ENCODE measurements around the gene DENND4A. TPM values are rescaled to one million over a fixed set of nuclear protein-coding genes. Genes with fewer than 3 reads are reported as not detected.
A peak's percentile ranks its signal among the peaks of the same experiment; 100 is the strongest.

Gene DENND4A
- total RNA-seq, 1 donor from 2014 or later, result 13.9 TPM

DNA sequence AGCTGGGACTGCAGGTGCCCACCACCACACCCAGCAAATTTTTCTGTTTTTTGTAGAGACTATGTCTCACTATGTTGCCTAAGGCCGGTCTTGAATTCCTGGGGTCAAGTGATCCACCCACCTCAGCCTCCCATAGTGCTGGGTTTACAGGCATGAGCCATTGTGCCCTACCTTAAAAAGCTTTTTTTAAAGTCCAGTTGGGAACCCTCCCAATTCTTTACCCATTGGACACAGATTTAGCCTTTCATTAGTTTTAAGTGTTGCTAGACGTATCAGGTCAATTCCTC is 1.7 kb upstream of the DENND4A start:
- no peak overlapping the region for H2AFZ ChIP-seq (ENCODE audit: low read depth, low read length)
- TF ChIP-seq, protein P1, sequence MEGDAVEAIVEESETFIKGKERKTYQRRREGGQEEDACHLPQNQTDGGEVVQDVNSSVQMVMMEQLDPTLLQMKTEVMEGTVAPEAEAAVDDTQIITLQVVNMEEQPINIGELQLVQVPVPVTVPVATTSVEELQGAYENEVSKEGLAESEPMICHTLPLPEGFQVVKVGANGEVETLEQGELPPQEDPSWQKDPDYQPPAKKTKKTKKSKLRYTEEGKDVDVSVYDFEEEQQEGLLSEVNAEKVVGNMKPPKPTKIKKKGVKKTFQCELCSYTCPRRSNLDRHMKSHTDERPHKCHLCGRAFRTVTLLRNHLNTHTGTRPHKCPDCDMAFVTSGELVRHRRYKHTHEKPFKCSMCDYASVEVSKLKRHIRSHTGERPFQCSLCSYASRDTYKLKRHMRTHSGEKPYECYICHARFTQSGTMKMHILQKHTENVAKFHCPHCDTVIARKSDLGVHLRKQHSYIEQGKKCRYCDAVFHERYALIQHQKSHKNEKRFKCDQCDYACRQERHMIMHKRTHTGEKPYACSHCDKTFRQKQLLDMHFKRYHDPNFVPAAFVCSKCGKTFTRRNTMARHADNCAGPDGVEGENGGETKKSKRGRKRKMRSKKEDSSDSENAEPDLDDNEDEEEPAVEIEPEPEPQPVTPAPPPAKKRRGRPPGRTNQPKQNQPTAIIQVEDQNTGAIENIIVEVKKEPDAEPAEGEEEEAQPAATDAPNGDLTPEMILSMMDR (IDR thresholded peaks at IDR 0.05; ENCODE audit: insufficient read depth, low read depth, low read length), result no peak
- TF ChIP-seq EZH2 (IDR thresholded peaks at IDR 0.05; ENCODE audit: insufficient read depth, low read length), result no peak
- H3K4me1 Mint-ChIP-seq (ENCODE audit: low read depth, unreplicated experiment), result peaks cover 12% of the 10 kb centered on the region

DNA sequence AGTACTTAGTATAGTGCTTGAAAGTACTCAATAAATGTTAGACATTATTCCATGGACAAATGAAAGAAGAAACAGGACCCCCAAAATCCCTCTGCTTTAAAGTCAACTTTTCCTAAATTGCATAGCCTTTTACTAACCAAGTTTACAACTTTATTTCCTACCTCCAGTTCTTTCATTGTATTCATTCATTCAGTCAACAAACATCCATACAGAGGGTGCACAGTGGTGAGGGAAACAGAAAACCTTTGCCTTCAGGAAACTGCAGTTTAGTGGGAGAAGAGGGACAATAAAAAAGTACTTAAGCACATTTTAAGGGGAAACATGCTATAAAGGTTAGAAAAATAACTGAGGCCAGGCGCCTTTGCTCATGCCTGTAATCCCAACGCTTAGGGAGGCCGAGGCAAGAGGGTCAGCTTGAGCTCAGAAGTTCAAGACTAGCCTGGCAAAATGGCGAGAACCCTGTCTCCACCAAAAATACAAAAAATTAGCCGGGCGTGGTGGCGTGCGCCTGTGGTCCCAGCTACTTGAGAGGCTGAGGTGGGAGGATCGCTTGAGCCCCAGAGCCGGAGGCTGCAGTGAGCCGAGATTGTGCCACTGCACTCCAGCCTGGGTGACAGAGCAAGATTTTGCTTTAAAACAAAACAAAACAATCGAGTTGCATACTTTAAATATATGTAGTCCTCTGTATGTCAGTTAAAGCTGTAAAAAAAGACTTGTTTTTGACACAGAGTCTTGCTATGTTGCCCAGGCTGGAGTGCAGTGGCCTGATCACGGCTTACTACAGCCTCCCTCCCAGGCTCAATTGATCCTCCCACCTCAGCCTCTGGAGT is 1.1 kb upstream of the DENND4A start:
- Mint-ChIP-seq H3K4me1 (ENCODE audit: low read depth, unreplicated experiment) (peaks cover 12% of the 10 kb centered on the region), H3K27me3 (ENCODE audit: low read depth, unreplicated experiment) (no peaks in the 10 kb centered on the region), H3K9me3 (ENCODE audit: unreplicated experiment) (no peaks in the 10 kb centered on the region), H3K27ac (ENCODE audit: unreplicated experiment) (peak overlapping the region; percentile 99), H3K4me3 (ENCODE audit: unreplicated experiment) (peak overlapping the region; percentile 96), H3K36me3 (ENCODE audit: low read depth, unreplicated experiment) (no peaks in the 10 kb centered on the region)
- DNase-seq (ENCODE audit: low read depth) (no peak), FAIRE-seq (no peak)
- Histone ChIP-seq H3K36me3 (ENCODE audit: insufficient read depth, low read length) (no peaks in the 10 kb centered on the region), H3K79me2 (ENCODE audit: insufficient read depth, low read length) (peaks cover 35% of the 10 kb centered on the region), H3K9me3 (ENCODE audit: insufficient read depth, low read depth, low read length) (no peaks in the 10 kb centered on the region), H3K27me3 (ENCODE audit: insufficient read depth, low read length) (no peaks in the 10 kb centered on the region), H3K4me1 (ENCODE audit: insufficient read depth, low read length) (peaks cover 20% of the 10 kb centered on the region), H4K20me1 (ENCODE audit: insufficient read depth, low read length) (peaks cover 3% of the 10 kb centered on the region), H3K27ac (ENCODE audit: low read depth, low read length) (peak overlapping the region; percentile 86), H3K4me2 (ENCODE audit: low read length) (peak overlapping the region; percentile 85), H2AFZ (ENCODE audit: low read depth, low read length) (peak overlapping the region; percentile 82), H3K9ac (ENCODE audit: low read length) (peak overlapping the region; percentile 86), H3K4me3 (ENCODE audit: insufficient read depth, low read depth, low read length) (peak overlapping the region; percentile 72)
- TF ChIP-seq EZH2 (IDR thresholded peaks at IDR 0.05; ENCODE audit: insufficient read depth, low read length), result no peak
- TF ChIP-seq, protein P1 (IDR thresholded peaks at IDR 0.05; ENCODE audit: insufficient read depth, low read depth, low read length), result no peak

More for the DNA sequence above, 1.7 kb upstream of the DENND4A start:
- Histone ChIP-seq H3K79me2 (ENCODE audit: insufficient read depth, low read length) (peaks cover 29% of the 10 kb centered on the region), H3K9me3 (ENCODE audit: insufficient read depth, low read depth, low read length) (no peaks in the 10 kb centered on the region), H3K9ac (ENCODE audit: low read length) (no peak overlapping the region), H4K20me1 (ENCODE audit: insufficient read depth, low read length) (peaks cover 3% of the 10 kb centered on the region), H3K27ac (ENCODE audit: low read depth, low read length) (no peak overlapping the region), H3K4me3 (ENCODE audit: insufficient read depth, low read depth, low read length) (no peak overlapping the region), H3K27me3 (ENCODE audit: insufficient read depth, low read length) (no peaks in the 10 kb centered on the region), H3K36me3 (ENCODE audit: insufficient read depth, low read length) (no peaks in the 10 kb centered on the region), H3K4me2 (ENCODE audit: low read length) (no peak overlapping the region), H3K4me1 (ENCODE audit: insufficient read depth, low read length) (peaks cover 20% of the 10 kb centered on the region)
- no peaks in the 10 kb centered on the region for H3K27me3 Mint-ChIP-seq (ENCODE audit: low read depth, unreplicated experiment)
- H3K4me3 Mint-ChIP-seq (ENCODE audit: unreplicated experiment), result no peak overlapping the region
- DNase-seq (ENCODE audit: low read depth) (no peak), FAIRE-seq (no peak)
- no peaks in the 10 kb centered on the region for H3K9me3 Mint-ChIP-seq (ENCODE audit: unreplicated experiment)
- H3K27ac Mint-ChIP-seq (ENCODE audit: unreplicated experiment), result no peak overlapping the region
- H3K36me3 Mint-ChIP-seq (ENCODE audit: low read depth, unreplicated experiment), result no peaks in the 10 kb centered on the region
